IMR-90 (cell line): ENCODE measurements around the gene STXBP2. TPM values are rescaled to one million over a fixed set of nuclear protein-coding genes. Genes with fewer than 3 reads are reported as not detected.

ENCODE experiments used
- ATAC-seq: fragments of 200-7000 bp; cut with Tn5 transposase; 2 replicates; pipeline ENCODE4 v1.9.1; 2020; ENCODE audit warnings: low read depth, mild to moderate bottlenecking, moderate library complexity
- BruUV-seq: library from RNA; stranded (reverse); fragments of 400-500 nt; replicated peaks from 2 replicates; lab custom pipeline; 2021; lab: Mats Ljungman, UMichigan
- CTCF ChIA-PET: fragments of 300-600 bp; formaldehyde crosslinking; extraction: SDS; loops from one replicate; lab custom pipeline; 2021; ENCODE audit warnings: antibody characterized with exemption; lab: Yijun Ruan, JAX
- POLR2A ChIA-PET: fragments of 300-600 bp; sonication (Branson Sonifier 250); formaldehyde crosslinking; loops from one replicate; lab custom pipeline; 2022; ENCODE audit warnings: antibody characterized with exemption; ENCODE audit not compliant: unreplicated experiment; lab: Charles Lee
- DNase-seq: peaks from one replicate; pipeline ENCODE4 v3.0.0; 2013
- H2AFZ ChIP-seq: replicated peaks from 2 replicates; pipeline ENCODE3; 2013; ENCODE audit warnings: low read length, mild to moderate bottlenecking; ENCODE audit not compliant: poor library complexity
- H2AK5ac ChIP-seq: 2 replicates; pipeline ENCODE4 v1.6.1; 2013; ENCODE audit warnings: low read depth, low read length, inconsistent platforms
- H2AK9ac ChIP-seq: replicated peaks from 2 replicates; pipeline ENCODE3; 2013; ENCODE audit warnings: mild to moderate bottlenecking, low read depth, low read length, moderate library complexity; ENCODE audit not compliant: poor library complexity
- H2BK120ac ChIP-seq: 2 replicates; pipeline ENCODE4 v1.6.1; 2013; ENCODE audit warnings: low read depth, low read length, inconsistent platforms
- H2BK15ac ChIP-seq: 3 replicates; pipeline ENCODE4 v1.6.1; 2013; ENCODE audit warnings: low read depth, low read length, inconsistent platforms
- H2BK20ac ChIP-seq: 2 replicates; pipeline ENCODE4 v1.6.1; 2013; ENCODE audit warnings: low read depth, mild to moderate bottlenecking, inconsistent platforms, low read length, moderate library complexity
- H2BK5ac ChIP-seq: 2 replicates; pipeline ENCODE4 v1.6.1; 2013; ENCODE audit warnings: mild to moderate bottlenecking, low read depth, low read length, inconsistent platforms; ENCODE audit not compliant: poor library complexity, severe bottlenecking
- H3K14ac ChIP-seq: replicated peaks from 2 replicates; pipeline ENCODE4 v1.6.1; 2013; ENCODE audit warnings: low read depth, low read length, inconsistent platforms
- H3K18ac ChIP-seq: 2 replicates; pipeline ENCODE4 v1.6.1; 2013; ENCODE audit warnings: low read depth, low read length, control low read depth
- H3K23ac ChIP-seq: 2 replicates; pipeline ENCODE4 v1.6.1; 2013; ENCODE audit warnings: low read depth, low read length, inconsistent platforms
- H3K27ac ChIP-seq: 2 replicates; pipeline ENCODE4 v1.5.1; 2013; ENCODE audit warnings: mild to moderate bottlenecking, control low read depth, low read length; ENCODE audit not compliant: insufficient read depth
- H3K27me3 ChIP-seq: 2 replicates; pipeline ENCODE4 v1.6.1; 2013; ENCODE audit warnings: low read length; ENCODE audit not compliant: control insufficient read depth, insufficient read depth
- H3K36me3 ChIP-seq: 2 replicates; pipeline ENCODE4 v1.6.1; 2013; ENCODE audit warnings: low read length, mixed read lengths; ENCODE audit not compliant: control insufficient read depth, insufficient read depth
- H3K4ac ChIP-seq: 2 replicates; pipeline ENCODE4 v1.6.1; 2013; ENCODE audit warnings: low read depth, low read length, inconsistent platforms
- H3K4me1 ChIP-seq: 2 replicates; pipeline ENCODE4 v1.6.1; 2013; ENCODE audit warnings: low read length, mixed read lengths; ENCODE audit not compliant: control insufficient read depth, insufficient read depth
- H3K4me2 ChIP-seq: 2 replicates; pipeline ENCODE4 v1.6.1; 2013; ENCODE audit warnings: low read depth, mild to moderate bottlenecking, control low read depth, low read length, moderate library complexity
- H3K4me3 ChIP-seq: 2 replicates; pipeline ENCODE4 v1.5.1; 2013; ENCODE audit warnings: low read depth, mild to moderate bottlenecking, control low read depth, low read length, moderate library complexity; ENCODE audit not compliant: insufficient read depth
- H3K56ac ChIP-seq: 2 replicates; pipeline ENCODE4 v1.6.1; 2013; ENCODE audit warnings: low read length, inconsistent platforms; ENCODE audit not compliant: insufficient read depth; ENCODE audit errors: extremely low read depth
- H3K79me1 ChIP-seq, 2 experiments: 2 replicates each; pipeline ENCODE4 v1.6.1; 2013; ENCODE audit warnings: low read length in 2 of 2, inconsistent platforms in 1 of 2, low read depth in 1 of 2
- H3K9ac ChIP-seq: 2 replicates; pipeline ENCODE4 v1.6.1; 2013; ENCODE audit warnings: low read depth, low read length, control low read depth
- H3K9me1 ChIP-seq: 2 replicates; pipeline ENCODE4 v1.6.1; 2013; ENCODE audit warnings: low read length, inconsistent platforms; ENCODE audit not compliant: insufficient read depth
- H3K9me3 ChIP-seq: 2 replicates; pipeline ENCODE4 v1.6.1; 2013; ENCODE audit warnings: low read length; ENCODE audit not compliant: control insufficient read depth, insufficient read depth
- H4K20me1 ChIP-seq: 2 replicates; pipeline ENCODE4 v1.6.1; 2013; ENCODE audit warnings: low read length, inconsistent platforms; ENCODE audit not compliant: insufficient read depth
- H4K5ac ChIP-seq: 2 replicates; pipeline ENCODE4 v1.6.1; 2013; ENCODE audit warnings: mild to moderate bottlenecking, low read depth, low read length, control low read depth
- H4K8ac ChIP-seq, 2 experiments: 2 replicates each; pipeline ENCODE4 v1.6.1; 2013; ENCODE audit warnings: low read depth in 2 of 2, low read length in 2 of 2, control low read depth in 1 of 2, inconsistent platforms in 1 of 2
- H4K91ac ChIP-seq: 2 replicates; pipeline ENCODE4 v1.6.1; 2013; ENCODE audit warnings: low read depth, low read length, inconsistent platforms; ENCODE audit not compliant: insufficient read depth
- BHLHE40 ChIP-seq: fragments of 150-350 bp; IDR thresholded peaks from 2 replicates; pipeline ENCODE4 v1.6.1; 2016; ENCODE audit warnings: mild to moderate bottlenecking, low read depth, low read length
- CEBPB ChIP-seq: IDR thresholded peaks from 2 replicates; pipeline ENCODE4 v1.6.1; 2012; ENCODE audit warnings: low read depth, low read length, improper control_type of control experiment
- CHD1 ChIP-seq: IDR thresholded peaks from 2 replicates; pipeline ENCODE4 v1.6.1; 2012; ENCODE audit warnings: low read depth, low read length, improper control_type of control experiment
- POLR2A ChIP-seq: IDR thresholded peaks from 2 replicates; pipeline ENCODE4 v1.6.1; 2012; ENCODE audit warnings: mild to moderate bottlenecking, low read depth, low read length
- RAD21 ChIP-seq: IDR thresholded peaks from 2 replicates; pipeline ENCODE4 v1.6.1; 2012; ENCODE audit warnings: low read length, improper control_type of control experiment
- RFX5 ChIP-seq: IDR thresholded peaks from 2 replicates; pipeline ENCODE4 v1.8.0; 2012; ENCODE audit warnings: low read depth, mild to moderate bottlenecking, low read length, moderate library complexity
- WGBS, 2 experiments: methylation state at CpG; one replicate each; pipeline versions ENCODE4 v1.1.5 to v1.1.7; 2013; ENCODE audit warnings: missing lambda C conversion rate in 2 of 2; ENCODE audit not compliant: insufficient read length in 1 of 2; ENCODE audit errors: extremely low coverage in 2 of 2; 5-methylcytosine and 5-hydroxymethylcytosine counted together
- dilution Hi-C: fragments of 300-500 bp; cut with HindIII; formaldehyde crosslinking; loops from one replicate; pipeline ENCODE4 v1.14.3; 2018; ENCODE audit warnings: low sequenced_read_pairs; ENCODE audit not compliant: unreplicated experiment
- in situ Hi-C: fragments of 300-500 bp; cut with MboI; formaldehyde crosslinking; loops from 3 replicates; pipeline ENCODE4 v1.14.3; 2019; ENCODE audit warnings: low sequenced_read_pairs, inconsistent platforms, mixed read lengths
- intact Hi-C: fragments of 100-400 bp; cut with micrococcal nuclease; formaldehyde crosslinking; loops from 2 replicates; pipeline ENCODE4 v1.10.0; 2022
- polyA plus RNA-seq, 3 experiments: library from polyadenylated mRNA; depleted of rRNA; stranded (reverse); fragments of >200 nt; gene quantifications; 2 replicates each; pipeline ENCODE4 v1.2.3, GENCODE V29; 2012; ENCODE audit warnings: low replicate concordance in 1 of 3
- total RNA-seq: library from RNA; depleted of rRNA; stranded (reverse); fragments of >200 nt; gene quantifications from 2 replicates; pipeline ENCODE4 v1.2.3, GENCODE V29; 2012

STXBP2 gene
- total and polyA plus RNA-seq, 2 of the 4 experiments (the other 2 are of a cell fraction): 3.9 to 12.6 TPM

- TF ChIP-seq CEBPB (no peak), RFX5 (no peak), POLR2A (no peak), RAD21 (no peak), BHLHE40 (no peak)
Measured at GRCh38 chr19:7662657-7663056, 25.7 kb downstream of the STXBP2 start (continued).

GRCh38 chr19:7663706-7664105 is 26.8 kb downstream of the STXBP2 start:
- POLR2A ChIA-PET: no interaction called here

More at GRCh38 chr19:7663706-7664105, 26.8 kb downstream of the STXBP2 start:
- no peaks in the 10 kb centered on the region for H4K20me1 ChIP-seq
- H3K9me1 ChIP-seq: no peaks in the 10 kb centered on the region
- ATAC-seq (no peak), DNase-seq (no peak)
- H3K18ac ChIP-seq: no peak overlapping the region
- H3K36me3 ChIP-seq: no peaks in the 10 kb centered on the region
- H2BK20ac ChIP-seq: no peak overlapping the region
- H2AFZ ChIP-seq: no peak overlapping the region
- no peak overlapping the region for H3K4me3 ChIP-seq
- no peak overlapping the region for H4K8ac ChIP-seq
- TF ChIP-seq CHD1: no peak
- TF ChIP-seq CEBPB: no peak
- H3K27me3 ChIP-seq: peaks cover 7% of the 10 kb centered on the region
- no peak overlapping the region for H2AK5ac ChIP-seq
- no CpG with 5 or more reads among the region's 7 CpGs for WGBS, 2 experiments
- in situ Hi-C loops: no loop called here
- BruUV-seq: no TSS peak
- no peak overlapping the region for H3K9ac ChIP-seq
- H3K4me2 ChIP-seq: no peak overlapping the region
- H3K27ac ChIP-seq: no peak overlapping the region
- no peaks in the 10 kb centered on the region for H3K9me3 ChIP-seq
- H2BK15ac ChIP-seq: no peak overlapping the region
- no peak overlapping the region for H2BK5ac ChIP-seq
- H3K4ac ChIP-seq: no peak overlapping the region
- no peak overlapping the region for H2AK9ac ChIP-seq
- CTCF ChIA-PET: no interaction called here
- no peak overlapping the region for H3K23ac ChIP-seq
- no peak overlapping the region for H3K14ac ChIP-seq
- H3K4me1 ChIP-seq: no peaks in the 10 kb centered on the region
- no peak overlapping the region for H4K91ac ChIP-seq
- intact Hi-C loops: no loop called here
- H4K5ac ChIP-seq: no peak overlapping the region
- dilution Hi-C loops: no loop called here
- H3K79me1 ChIP-seq: no peaks in the 10 kb centered on the region
- H2BK120ac ChIP-seq: no peak overlapping the region
- H3K56ac ChIP-seq: no peak overlapping the region
